Activated CD4-positive, alpha-beta T cell treated with anti-CD3 and anti-CD28 coated beads for 24 hours (primary cell): ENCODE results near the gene GPR63.

Experiments used
- DNase-seq, 2 donors: peaks; one replicate each; pipeline ENCODE4 v3.0.0-alpha.2; 2020; ENCODE audit warnings: low read depth in 2 of 2

Gene GPR63

GRCh38 chr6:96821034-96821433 is 16.2 kb downstream of the GPR63 start:
- DNase-seq: no peak

GRCh38 chr6:96816301-96816817 is 20.9 kb downstream of the GPR63 start:
- DNase-seq: no peak

GRCh38 chr6:96814625-96815024 is 22.7 kb downstream of the GPR63 start:
- DNase-seq: no peak

GRCh38 chr6:96812077-96812703 is 25.1 kb downstream of the GPR63 start:
- DNase-seq: no peak

GRCh38 chr6:96811670-96812069 is 25.6 kb downstream of the GPR63 start:
- DNase-seq: no peak

GRCh38 chr6:96811136-96811535 is 26.1 kb downstream of the GPR63 start:
- DNase-seq: no peak

- no peak for DNase-seq
These were observed 28.2 kb downstream of the GPR63 start for GRCh38 chr6:96809119-96809518.

- no peak for DNase-seq
These were observed 34.2 kb downstream of the GPR63 start for GRCh38 chr6:96803106-96803481.

- no peak for DNase-seq
These were observed 41.8 kb downstream of the GPR63 start for GRCh38 chr6:96795481-96795880.

GRCh38 chr6:96794980-96795379 is 42.3 kb downstream of the GPR63 start:
- no peak for DNase-seq

- no peak for DNase-seq
These were observed 44.6 kb downstream of the GPR63 start for GRCh38 chr6:96792561-96793190.

- DNase-seq: no peak
These were observed 47.4 kb downstream of the GPR63 start for GRCh38 chr6:96789871-96790270.

GRCh38 chr6:96787846-96788580 is 49.3 kb downstream of the GPR63 start:
- no peak for DNase-seq

GRCh38 chr6:96786336-96786735 is 50.9 kb downstream of the GPR63 start:
- no peak for DNase-seq

- no peak for DNase-seq
These were observed 52.6 kb downstream of the GPR63 start for GRCh38 chr6:96784650-96785049.

GRCh38 chr6:96783307-96783706 is 54.0 kb downstream of the GPR63 start:
- DNase-seq: no peak

- no peak for DNase-seq
These were observed 55.7 kb downstream of the GPR63 start for GRCh38 chr6:96781557-96781956.

- no peak for DNase-seq
These were observed 60.2 kb downstream of the GPR63 start for GRCh38 chr6:96777113-96777512.

- no peak for DNase-seq
These were observed 61.4 kb downstream of the GPR63 start for GRCh38 chr6:96775727-96776400.

GRCh38 chr6:96766769-96767168 is 70.5 kb downstream of the GPR63 start:
- DNase-seq: no peak

GRCh38 chr6:96762599-96762998 is 74.7 kb downstream of the GPR63 start:
- DNase-seq: no peak

GRCh38 chr6:96761794-96762193 is 75.5 kb downstream of the GPR63 start:
- no peak for DNase-seq
